CD4-positive, alpha-beta T cell (primary cell): ENCODE measurements around the gene TMEM114. TPM values are rescaled to one million over a fixed set of nuclear protein-coding genes. Genes with fewer than 3 reads are reported as not detected.

Experiments
- ATAC-seq: fragments of 200-7000 bp; cut with Tn5 transposase; one replicate; pipeline ENCODE4 v1.10.0; 2022; ENCODE audit warnings: mild to moderate bottlenecking; ENCODE audit not compliant: poor library complexity
- CTCF ChIA-PET: fragments of 350-600 bp; sonication (Branson Sonifier 250); formaldehyde crosslinking; loops from one replicate; lab custom pipeline; 2021; ENCODE audit warnings: antibody characterized with exemption, inconsistent platforms; lab: Charles Lee
- POLR2A ChIA-PET: fragments of 350-600 bp; sonication (Branson Sonifier 250); formaldehyde crosslinking; loops from one replicate; lab custom pipeline; 2021; ENCODE audit warnings: antibody characterized with exemption, inconsistent platforms; lab: Charles Lee
- DNase-seq, 14 experiments: peaks; one replicate each; pipeline ENCODE4 v3.0.0-alpha.2; 2013 to 2020; ENCODE audit warnings: mixed read lengths in 2 of 14
- H3K27ac ChIP-seq, 2 donors: one replicate each; pipeline versions ENCODE4 v1.5.1 to v1.7.0; 2013; ENCODE audit warnings: low read length in 2 of 2, low read depth in 1 of 2, mild to moderate bottlenecking in 1 of 2
- H3K27me3 ChIP-seq, 2 experiments: 1 replicate in 1 of 2; 2 replicates in 1 of 2; pipeline versions ENCODE4 v1.6.1 to v1.7.0; 2013; ENCODE audit warnings: low read length in 2 of 2, control low read depth in 1 of 2, mild to moderate bottlenecking in 1 of 2, moderate library complexity in 1 of 2; ENCODE audit not compliant: insufficient read depth in 2 of 2, control insufficient read depth in 1 of 2
- H3K36me3 ChIP-seq: one replicate; pipeline ENCODE4 v1.6.1; 2013; ENCODE audit warnings: low read length, control low read depth; ENCODE audit not compliant: insufficient read depth
- H3K4me1 ChIP-seq: one replicate; pipeline ENCODE4 v1.6.1; 2013; ENCODE audit warnings: low read length, control low read depth; ENCODE audit not compliant: insufficient read depth
- H3K4me3 ChIP-seq: one replicate; pipeline ENCODE4 v1.5.1; 2013; ENCODE audit warnings: mild to moderate bottlenecking, low read length, moderate library complexity
- H3K9me3 ChIP-seq, 2 experiments: 1 replicate in 1 of 2; 2 replicates in 1 of 2; pipeline versions ENCODE4 v1.6.1 to v1.7.0; 2013; ENCODE audit warnings: low read length in 2 of 2, mild to moderate bottlenecking in 2 of 2, control low read depth in 1 of 2, moderate library complexity in 1 of 2; ENCODE audit not compliant: control insufficient read depth in 1 of 2, insufficient read depth in 1 of 2
- H3K27ac Mint-ChIP-seq: one replicate; pipeline ENCODE4 v1.8.0; 2020; ENCODE audit warnings: mixed read lengths
- H3K27me3 Mint-ChIP-seq: one replicate; pipeline ENCODE4 v1.8.0; 2021; ENCODE audit warnings: mixed read lengths
- H3K36me3 Mint-ChIP-seq: one replicate; pipeline ENCODE4 v1.8.0; 2021; ENCODE audit warnings: low read depth, mixed read lengths
- H3K4me1 Mint-ChIP-seq: one replicate; pipeline ENCODE4 v1.8.0; 2021; ENCODE audit warnings: low read depth, mixed read lengths
- H3K4me3 Mint-ChIP-seq: one replicate; pipeline ENCODE4 v1.8.0; 2020; ENCODE audit warnings: mild to moderate bottlenecking, mixed read lengths
- H3K9me3 Mint-ChIP-seq: one replicate; pipeline ENCODE4 v1.8.0; 2020; ENCODE audit warnings: mixed read lengths
- intact Hi-C, 2 experiments: fragments of 100-400 bp; cut with DNase I in 1 of 2; cut with micrococcal nuclease in 1 of 2; formaldehyde crosslinking; loops; one replicate each; pipeline versions ENCODE4 v1.15.1 to v1.9.0; 2023 to 2025; cut with DNase I, micrococcal nuclease
- total RNA-seq, 174 experiments: library from RNA in 2 of 174; stranded (reverse) in 2 of 174; gene quantifications; one replicate each; pipeline ENCODE4 v1.2.3 and lab custom pipeline; 2021 to 2026
- TF ChIP-seq, protein P1 (sequence below): fragments of 200-600 bp; IDR thresholded peaks from one replicate; pipeline ENCODE4 v1.8.0; 2022; ENCODE audit warnings: antibody characterized with exemption, mild to moderate bottlenecking

TMEM114 gene
- total RNA-seq, 2 experiments from 2014 or later = not detected

DNA sequence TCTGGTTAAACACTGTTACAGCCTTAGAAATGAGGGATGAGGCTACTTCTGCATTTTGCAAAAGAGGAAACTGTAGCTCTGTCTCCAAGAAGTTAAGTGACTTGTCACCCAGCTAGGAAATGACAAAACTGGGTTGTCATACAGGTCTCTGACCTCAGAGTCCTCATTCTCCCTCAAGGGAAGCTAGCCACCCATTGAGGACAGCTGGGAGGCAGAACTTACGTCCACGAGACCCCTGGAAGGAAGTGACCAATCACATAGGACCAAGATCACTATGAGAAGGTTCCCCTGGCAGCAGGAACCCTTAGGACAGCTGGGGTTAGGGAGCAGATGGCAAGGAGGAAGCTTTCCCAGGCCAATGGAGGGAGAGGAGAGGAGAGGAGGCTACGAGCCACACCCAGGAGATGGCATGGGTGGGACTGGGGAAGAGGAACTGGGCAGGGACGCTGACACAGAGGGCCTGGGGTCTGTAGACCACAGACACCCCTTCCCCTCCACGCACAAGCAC, 42.4 kb upstream of the TMEM114 start:
- no peaks in the 10 kb centered on the region for H3K27me3 ChIP-seq
- ChIA-PET POLR2A (no interaction called here), CTCF (no interaction called here)
- peak overlapping the region in 1 of 2 donors; percentile 52 for H3K27ac ChIP-seq
- peak in 3 of 14 experiments; percentile 35 to 73 (median 60) for DNase-seq
- no peak overlapping the region for H3K4me3 ChIP-seq
- no peak overlapping the region for H3K4me3 Mint-ChIP-seq
- ATAC-seq = peak; percentile 26
- H3K36me3 Mint-ChIP-seq = peaks cover 93% of the 10 kb centered on the region
- H3K27ac Mint-ChIP-seq = no peak overlapping the region
- peaks cover 3% of the 10 kb centered on the region for H3K4me1 ChIP-seq
- no peaks in the 10 kb centered on the region for H3K9me3 ChIP-seq
- no peaks in the 10 kb centered on the region for H3K9me3 Mint-ChIP-seq
- H3K27me3 Mint-ChIP-seq = no peaks in the 10 kb centered on the region
- intact Hi-C loops = no loop called here
- H3K4me1 Mint-ChIP-seq = peaks cover 7% of the 10 kb centered on the region
- TF ChIP-seq, protein P1, sequence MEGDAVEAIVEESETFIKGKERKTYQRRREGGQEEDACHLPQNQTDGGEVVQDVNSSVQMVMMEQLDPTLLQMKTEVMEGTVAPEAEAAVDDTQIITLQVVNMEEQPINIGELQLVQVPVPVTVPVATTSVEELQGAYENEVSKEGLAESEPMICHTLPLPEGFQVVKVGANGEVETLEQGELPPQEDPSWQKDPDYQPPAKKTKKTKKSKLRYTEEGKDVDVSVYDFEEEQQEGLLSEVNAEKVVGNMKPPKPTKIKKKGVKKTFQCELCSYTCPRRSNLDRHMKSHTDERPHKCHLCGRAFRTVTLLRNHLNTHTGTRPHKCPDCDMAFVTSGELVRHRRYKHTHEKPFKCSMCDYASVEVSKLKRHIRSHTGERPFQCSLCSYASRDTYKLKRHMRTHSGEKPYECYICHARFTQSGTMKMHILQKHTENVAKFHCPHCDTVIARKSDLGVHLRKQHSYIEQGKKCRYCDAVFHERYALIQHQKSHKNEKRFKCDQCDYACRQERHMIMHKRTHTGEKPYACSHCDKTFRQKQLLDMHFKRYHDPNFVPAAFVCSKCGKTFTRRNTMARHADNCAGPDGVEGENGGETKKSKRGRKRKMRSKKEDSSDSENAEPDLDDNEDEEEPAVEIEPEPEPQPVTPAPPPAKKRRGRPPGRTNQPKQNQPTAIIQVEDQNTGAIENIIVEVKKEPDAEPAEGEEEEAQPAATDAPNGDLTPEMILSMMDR = no peak
- peaks cover 92% of the 10 kb centered on the region for H3K36me3 ChIP-seq

DNA sequence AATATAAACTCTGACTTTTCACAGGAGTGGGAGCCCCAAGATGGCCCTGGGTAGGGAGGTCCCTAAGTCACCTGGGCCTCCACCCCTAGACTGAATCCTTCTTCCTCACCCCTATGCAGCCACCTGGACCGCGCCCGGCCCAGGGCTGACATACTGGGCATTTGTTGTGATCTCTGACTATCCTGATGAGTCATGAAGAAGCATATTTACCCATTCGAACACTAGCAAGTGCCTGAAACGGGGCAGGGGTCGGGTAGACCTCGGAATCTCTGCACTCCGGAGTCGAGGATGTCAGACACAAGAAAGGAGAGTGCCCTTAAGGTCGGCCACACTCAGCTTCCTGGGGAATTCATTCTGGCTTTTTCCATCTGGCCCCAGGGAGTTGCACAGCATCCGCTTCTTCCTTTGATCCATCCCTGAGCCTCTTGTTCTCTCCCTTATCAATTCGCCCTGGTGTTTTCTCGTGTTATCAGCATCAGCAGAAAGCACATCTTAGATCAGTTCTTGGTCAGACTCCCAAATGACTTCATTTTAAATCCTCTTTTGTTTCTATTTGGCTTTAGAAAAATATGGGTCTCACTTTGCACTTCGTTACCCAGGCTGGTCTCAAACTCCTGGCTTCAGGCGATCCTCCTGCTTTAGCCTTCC, 41.6 kb upstream of the TMEM114 start:
- Histone ChIP-seq H3K36me3 (peaks cover 92% of the 10 kb centered on the region), H3K9me3 (no peaks in the 10 kb centered on the region), H3K27me3 (no peaks in the 10 kb centered on the region), H3K4me1 (peaks cover 3% of the 10 kb centered on the region), H3K27ac (no peak overlapping the region), H3K4me3 (no peak overlapping the region)
- Mint-ChIP-seq H3K4me3 (no peak overlapping the region), H3K4me1 (peaks cover 11% of the 10 kb centered on the region), H3K27me3 (no peaks in the 10 kb centered on the region), H3K27ac (no peak overlapping the region), H3K9me3 (no peaks in the 10 kb centered on the region), H3K36me3 (peaks cover 95% of the 10 kb centered on the region)
- no peak for ATAC-seq
- POLR2A ChIA-PET = no interaction called here
- TF ChIP-seq, protein P1 = no peak
- DNase-seq = no peak
- CTCF ChIA-PET = no interaction called here
- intact Hi-C loops = no loop called here

DNA sequence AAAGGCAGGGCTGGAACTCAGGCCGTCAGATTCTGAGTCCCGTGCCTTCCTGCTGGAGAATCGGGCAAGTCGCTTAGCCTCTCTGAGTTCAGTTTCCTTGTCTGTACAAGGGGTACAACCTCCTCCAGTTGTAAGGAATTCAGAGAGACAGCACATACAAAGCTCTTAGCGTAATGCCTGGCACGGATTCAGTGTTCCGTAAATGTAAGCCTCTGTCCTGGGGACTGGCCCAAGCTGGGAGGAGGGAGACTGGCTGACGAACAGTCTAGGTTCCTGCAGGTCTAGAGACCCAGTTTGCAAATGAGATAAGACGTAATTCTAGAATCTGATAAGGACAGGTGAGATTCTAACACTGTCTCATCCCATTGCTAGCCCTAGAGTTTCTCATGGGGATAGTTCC, 41.1 kb upstream of the TMEM114 start:
- ChIA-PET POLR2A (no interaction called here), CTCF (no interaction called here)
- ATAC-seq (no peak), DNase-seq (no peak)
- H3K27ac ChIP-seq = no peak overlapping the region
- intact Hi-C loops = no loop called here
- peaks cover 3% of the 10 kb centered on the region for H3K4me1 ChIP-seq
- Mint-ChIP-seq H3K36me3 (peaks cover 92% of the 10 kb centered on the region), H3K4me3 (no peak overlapping the region), H3K9me3 (no peaks in the 10 kb centered on the region), H3K4me1 (peaks cover 13% of the 10 kb centered on the region), H3K27ac (no peak overlapping the region), H3K27me3 (no peaks in the 10 kb centered on the region)
- no peaks in the 10 kb centered on the region for H3K27me3 ChIP-seq
- H3K9me3 ChIP-seq = no peaks in the 10 kb centered on the region
- H3K36me3 ChIP-seq = peaks cover 89% of the 10 kb centered on the region
- no peak overlapping the region for H3K4me3 ChIP-seq
- TF ChIP-seq, protein P1 = no peak
